Glomerular visceral epithelial cell (primary cell): ENCODE results near the gene PZP.
"Not testable (repeated sequence)": the region's sequence is repeated elsewhere in the genome, so short reads cannot be mapped to it uniquely, and the experiment has no call there.

Experiments
- DNase-seq: peaks from one replicate; pipeline ENCODE4 v3.0.0-alpha.2; 2016; ENCODE audit errors: extremely low spot score

Gene PZP

DNA sequence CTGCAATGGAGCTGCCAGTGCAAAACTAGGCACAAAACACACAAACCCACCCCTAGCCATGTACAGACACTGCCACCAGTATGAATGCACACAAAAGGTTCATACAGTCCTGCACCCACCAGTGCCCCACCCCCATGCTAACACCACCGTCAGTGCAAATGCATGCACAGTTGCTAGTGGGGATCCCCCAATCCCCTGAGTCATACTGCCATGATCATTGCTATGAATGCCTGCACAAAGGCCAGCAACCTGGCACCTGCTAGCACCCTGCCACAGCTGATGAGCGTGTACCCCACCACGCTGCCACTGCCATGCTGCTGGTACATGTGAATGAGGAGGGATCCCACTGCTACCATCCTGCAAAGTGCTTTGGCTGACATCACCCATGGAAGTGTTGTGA, 23.9 kb downstream of the PZP start:
- no peak for DNase-seq

DNA sequence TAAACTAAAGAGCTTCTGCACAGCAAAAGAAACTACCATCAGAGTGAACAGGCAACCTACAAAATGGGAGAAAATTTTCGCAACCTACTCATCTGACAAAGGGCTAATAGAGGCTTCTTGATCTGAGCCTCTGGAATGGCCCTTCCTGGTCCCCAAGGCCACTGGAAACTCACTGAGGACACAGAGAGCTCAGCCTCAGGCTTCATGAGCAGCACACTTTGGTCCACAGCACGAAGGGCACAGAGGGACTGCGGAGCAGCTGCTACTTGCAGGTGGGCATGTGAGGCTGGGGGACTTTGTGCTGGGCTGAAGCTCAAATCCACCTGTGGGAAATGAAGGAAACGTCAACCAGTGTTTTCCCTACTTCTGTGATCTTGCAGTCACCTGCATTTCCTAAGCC, 27.4 kb downstream of the PZP start:
- DNase-seq: no peak

DNA sequence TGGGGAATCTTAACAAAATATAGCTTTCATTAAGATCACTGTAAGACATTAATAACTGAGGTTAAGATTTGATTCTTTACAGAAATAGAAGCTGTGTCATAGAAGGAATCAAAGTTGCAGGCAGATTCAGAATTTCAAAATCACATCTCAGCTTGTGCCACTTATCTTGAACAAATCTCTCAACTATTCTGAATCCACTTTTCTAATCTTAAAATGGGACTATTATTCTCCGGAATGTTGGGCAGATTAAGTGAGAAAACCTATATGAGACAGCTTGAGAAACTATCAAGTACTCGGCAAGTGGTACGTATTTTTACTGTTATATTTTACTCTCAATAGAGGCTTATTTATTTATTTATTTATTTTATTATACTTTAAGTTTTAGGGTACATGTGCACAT, 28.4 kb downstream of the PZP start:
- DNase-seq: no peak

DNA sequence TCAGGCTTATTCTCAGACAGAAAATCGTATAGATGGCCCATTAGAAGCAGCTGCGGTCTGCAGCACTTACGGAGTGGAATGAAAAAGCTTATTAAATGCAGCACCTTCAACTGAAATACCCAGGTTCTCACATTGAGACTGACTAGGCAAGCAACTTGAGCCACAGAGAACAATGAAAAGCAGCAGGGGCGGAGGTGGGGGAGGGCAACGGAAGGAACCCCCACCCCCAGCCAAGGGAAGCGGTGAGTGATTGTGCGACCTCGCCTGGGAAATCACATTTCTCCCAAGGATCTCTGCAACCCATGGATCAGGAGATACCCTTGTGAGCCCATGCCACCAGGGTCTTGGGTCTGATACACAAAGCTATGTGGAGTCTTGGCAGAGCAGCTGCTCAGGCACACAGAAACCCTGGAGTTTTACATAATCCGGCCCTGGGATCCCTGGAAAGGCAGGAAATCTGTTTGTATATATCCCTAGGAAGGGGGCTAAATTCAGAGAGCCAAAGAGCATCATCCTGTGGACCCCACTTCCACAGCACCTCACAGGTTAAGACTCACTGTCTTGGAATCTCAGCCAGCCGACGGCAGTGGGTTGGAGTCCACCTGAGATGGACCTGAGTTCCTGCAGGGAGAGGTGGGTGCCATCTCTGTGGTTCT, 38.1 kb downstream of the PZP start:
- no peak for DNase-seq

DNA sequence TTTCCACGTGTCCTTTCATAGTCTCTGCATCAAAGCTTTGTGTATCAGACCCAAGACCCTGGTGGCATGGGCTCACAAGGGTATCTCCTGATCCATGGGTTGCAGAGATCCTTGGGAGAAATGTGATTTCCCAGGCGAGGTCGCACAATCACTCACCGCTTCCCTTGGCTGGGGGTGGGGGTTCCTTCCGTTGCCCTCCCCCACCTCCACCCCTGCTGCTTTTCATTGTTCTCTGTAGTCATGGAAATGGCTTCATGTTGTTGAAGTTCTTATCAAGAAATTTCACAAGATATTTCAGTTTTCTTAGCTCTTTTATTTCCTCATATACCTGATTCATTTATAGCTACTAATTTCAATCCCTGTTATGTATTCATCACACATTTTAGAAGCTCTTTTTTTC, 40.9 kb downstream of the PZP start:
- DNase-seq: not testable (repeated sequence)

DNA sequence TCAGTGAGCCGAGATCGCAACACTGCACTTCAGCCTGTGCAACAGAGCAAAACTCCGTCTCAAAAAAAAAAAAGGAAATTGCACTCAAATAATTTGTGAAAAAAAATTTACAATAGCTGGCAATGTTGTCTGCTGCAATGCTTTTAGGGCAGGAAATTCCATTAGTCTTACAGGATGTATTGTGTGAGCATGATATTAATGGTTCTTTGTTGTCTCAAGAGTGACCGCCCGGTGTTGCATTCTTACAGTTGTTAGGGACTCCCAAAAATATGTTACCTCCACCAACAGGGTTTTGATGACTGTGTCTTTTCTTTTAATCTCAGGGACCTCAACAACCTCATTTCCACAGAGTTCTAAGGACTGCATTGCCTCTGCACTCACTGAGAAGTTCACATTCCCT, 44.8 kb downstream of the PZP start:
- DNase-seq: no peak

DNA sequence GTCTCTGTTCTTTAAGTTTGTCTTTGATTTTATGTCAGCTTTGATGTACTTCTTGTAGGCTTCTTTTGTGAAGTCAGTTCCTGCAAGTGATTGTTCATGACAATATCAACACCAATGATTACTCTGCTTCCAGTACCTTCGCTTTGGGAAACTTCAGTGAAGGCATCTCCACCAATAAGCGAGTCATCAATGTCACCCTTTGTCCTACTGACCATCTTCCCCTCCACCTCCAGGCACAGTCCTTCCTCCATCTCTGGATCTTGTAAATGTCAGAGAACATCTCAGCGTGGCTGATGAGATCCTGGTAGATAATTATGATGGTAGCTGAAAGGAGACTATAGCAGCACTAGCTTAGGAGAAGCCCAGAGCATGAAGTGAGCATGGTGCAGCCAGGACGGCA, 52.1 kb downstream of the PZP start:
- DNase-seq: no peak

DNA sequence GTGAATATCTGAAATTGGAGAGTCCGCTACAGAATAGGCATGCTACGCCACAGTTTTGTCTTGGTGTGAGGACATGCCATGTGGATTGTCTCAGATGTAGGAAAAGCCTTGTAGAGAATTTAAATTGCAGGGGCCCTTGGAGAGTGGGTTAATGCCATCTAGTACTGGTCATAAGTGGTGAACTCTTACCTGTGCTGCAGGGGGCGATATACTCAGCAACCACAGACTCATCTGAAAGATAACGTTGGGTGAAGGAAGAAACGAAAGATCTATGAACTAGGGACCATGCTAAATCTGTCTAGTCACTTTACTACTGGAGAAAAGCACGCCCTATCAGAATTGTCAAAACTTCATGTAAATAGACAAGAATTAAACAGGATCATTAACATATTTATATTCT, 58.8 kb downstream of the PZP start:
- DNase-seq: no peak

DNA sequence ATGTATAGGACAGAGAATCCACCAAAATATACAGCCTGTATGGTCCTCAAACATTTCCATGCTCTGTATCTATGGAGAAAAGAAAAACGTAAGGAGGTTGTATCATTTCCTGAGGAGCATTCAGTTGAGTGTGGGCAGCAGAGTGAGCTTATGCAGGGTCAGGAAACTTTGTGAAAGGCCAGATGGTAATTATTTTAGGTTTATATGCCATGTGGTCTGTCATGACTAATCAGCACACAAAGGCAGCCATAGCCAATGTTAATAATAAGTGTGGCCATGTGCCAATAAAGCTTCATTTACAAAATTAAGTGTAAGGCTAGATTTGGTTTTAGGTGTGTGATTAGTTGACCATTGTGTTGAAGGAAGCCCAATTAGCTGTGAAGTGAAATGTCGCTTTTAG, 59.3 kb downstream of the PZP start:
- DNase-seq: no peak

DNA sequence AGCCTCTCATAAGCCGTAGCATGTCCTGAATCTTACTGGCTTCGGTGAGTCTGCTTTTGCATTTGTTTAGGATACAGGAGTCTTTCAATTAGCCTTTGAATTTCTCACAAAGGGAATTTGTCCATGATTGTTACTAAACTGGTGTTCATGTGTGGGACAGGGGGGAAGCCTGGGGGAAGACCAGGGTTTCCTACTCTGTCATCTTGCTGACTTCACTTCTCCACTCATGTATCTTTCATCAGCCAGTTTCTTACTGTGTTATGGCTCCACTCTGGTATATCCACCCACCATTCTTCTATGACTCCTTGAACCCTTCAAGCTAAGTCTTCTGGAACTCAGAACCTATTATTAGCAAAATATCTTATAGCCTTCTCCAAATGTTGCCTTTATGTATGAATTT, 60.7 kb downstream of the PZP start:
- no peak for DNase-seq

DNA sequence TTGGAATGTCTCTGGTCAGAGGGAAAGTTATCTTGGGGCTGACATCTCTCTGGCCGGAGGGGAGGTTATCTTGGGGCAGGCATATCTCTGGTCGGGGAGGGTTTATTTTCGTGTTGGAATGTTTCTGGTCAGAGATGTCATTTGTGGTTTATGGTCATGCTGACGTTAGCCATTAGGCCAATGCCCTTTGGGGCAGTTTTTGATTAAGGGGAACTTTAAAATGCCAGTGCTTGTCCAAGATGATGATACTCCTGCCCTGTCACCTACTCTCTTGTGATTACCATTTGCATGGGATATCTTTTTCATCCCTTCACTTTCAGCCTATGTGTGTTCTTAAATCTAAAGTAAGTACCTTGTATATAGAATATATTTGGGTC, 63.5 kb downstream of the PZP start:
- DNase-seq: no peak

DNA sequence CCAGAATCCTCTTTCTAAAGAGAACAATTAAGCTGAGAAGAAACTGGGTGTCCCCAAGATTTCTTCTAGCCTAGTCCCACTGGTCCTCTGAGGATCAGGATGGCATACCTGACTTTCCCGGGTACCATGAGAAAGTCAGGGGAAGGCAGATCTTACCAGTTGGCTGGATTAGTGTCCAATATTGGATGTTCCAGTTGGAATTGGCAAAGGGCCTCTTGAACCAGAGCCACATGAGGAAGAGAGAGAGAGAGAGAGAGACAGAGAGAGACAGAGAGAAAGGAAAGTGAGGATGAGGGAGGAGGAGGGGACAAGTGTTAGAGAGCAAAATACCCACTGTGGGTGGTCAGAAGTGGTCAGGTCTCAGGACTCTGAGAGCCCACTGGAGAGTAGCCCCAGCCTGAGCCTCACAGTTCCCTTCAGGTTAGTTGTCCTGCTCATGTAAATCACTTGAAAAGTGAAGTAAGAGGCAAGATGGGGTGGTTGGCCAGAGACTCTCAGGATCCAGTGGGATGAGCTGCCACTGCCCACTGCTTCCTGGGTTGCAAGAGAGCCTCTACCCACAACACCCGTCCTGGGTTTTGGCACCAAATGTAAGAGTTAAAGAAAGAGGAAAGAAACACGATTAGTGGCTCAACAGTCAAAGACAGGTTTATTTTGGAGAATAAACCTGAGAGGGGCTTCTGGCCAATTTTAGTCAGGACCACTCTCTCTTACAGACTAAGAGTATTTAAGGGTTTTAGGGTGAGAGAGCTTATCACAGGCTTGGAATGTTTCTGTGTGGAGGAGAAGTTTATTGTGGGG, 64.1 kb downstream of the PZP start:
- DNase-seq: no peak

DNA sequence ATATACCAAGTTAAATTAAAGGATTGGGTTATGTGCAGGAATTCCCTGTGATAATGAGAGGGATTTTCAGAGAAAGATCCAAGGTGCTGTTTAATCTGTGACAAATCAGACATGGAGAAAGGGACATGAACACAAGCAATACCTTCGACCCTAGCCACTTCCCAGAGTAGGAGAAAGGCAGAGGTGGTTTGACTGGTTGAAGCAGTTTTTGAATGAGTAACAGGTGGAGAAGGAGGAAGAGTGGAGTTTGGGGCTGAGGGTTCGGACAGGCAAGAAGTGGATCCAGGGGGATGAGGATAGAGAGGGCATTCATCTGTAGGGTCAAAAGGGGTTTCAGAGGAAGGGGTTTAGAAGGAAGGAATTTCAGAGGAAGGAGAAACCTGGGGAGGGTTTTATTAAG, 65.1 kb downstream of the PZP start:
- DNase-seq: no peak

DNA sequence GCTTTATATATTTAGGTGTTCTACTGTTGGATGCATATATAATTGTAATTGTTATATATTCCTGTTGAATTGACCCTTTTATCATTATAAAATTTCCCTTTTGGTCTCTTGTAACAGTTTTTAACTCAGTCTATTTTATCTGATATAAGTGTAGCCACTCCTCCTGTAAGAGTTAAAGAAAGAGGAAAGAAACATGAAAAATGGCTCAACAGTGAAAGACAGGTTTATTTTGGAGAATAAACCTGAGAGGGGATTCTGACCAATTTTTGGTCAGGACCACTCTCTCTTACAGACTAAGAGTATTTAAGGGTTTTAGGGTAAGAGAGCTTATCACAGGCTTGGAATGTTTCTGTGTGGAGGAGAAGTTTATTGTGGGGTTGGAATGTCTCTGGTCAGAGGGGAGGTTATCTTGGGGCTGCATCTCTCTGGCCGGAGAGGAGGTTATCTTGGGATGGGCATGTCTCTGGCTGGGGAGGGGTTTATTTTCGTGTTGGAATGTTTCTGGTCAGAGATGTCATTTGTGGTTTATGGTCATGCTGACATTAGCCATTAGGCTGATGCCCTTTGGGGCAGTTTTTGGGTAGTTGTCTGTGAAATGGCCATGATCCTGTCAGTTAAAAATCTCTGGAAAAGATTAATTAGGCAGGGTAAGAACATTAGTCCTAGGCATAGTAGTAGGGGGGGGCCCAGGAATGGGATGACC, 68.5 kb downstream of the PZP start:
- not testable (repeated sequence) for DNase-seq

DNA sequence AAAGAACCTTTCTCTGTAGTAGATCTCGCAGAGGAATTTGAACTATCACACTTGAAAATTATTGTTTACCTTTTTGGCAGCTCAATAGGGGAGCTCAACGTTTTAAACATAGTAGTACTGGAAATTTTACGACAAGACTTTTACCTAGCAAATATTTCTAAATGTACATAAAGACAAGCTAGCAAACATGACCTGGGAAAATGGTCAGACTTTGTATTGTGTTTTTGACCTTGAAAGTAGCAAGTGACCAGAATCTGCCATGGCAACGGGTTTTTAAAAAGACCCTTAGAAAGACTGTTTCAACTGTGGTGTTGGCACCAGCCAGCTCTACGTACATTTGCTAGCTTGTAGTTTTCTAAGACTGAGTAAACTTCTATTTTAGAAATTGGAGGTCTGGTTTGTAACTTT, 72.3 kb downstream of the PZP start:
- no peak for DNase-seq

DNA sequence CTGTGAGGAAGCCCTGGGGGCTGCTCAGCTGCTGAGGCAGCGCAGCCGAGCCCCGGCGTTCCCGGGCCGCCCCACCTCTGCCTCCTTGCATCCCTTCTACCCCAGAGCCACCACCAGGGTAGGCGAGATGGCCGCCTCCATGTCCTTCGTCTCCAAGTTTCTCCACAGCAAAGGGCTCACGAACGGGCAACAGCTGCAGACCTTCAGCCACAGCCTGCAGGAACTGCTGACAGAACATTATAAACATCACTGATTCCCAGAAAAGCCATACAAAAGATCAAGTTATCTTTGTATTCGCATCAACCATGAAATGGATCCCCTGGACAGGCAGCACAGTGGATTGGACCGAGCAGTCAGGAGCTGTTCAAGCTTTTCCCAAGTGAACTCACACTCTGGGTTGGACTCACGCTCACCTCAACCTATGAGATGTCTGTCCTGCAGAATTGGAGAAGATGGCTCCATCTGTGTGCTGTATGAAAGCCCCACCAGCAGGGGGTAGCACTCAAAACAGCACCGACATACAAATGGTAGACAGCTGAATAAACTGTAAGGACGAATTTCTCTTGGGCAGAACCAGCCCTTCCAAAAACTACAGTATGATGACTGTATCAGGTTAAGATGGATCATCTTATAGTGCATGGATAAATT, 73.1 kb downstream of the PZP start:
- no peak for DNase-seq

DNA sequence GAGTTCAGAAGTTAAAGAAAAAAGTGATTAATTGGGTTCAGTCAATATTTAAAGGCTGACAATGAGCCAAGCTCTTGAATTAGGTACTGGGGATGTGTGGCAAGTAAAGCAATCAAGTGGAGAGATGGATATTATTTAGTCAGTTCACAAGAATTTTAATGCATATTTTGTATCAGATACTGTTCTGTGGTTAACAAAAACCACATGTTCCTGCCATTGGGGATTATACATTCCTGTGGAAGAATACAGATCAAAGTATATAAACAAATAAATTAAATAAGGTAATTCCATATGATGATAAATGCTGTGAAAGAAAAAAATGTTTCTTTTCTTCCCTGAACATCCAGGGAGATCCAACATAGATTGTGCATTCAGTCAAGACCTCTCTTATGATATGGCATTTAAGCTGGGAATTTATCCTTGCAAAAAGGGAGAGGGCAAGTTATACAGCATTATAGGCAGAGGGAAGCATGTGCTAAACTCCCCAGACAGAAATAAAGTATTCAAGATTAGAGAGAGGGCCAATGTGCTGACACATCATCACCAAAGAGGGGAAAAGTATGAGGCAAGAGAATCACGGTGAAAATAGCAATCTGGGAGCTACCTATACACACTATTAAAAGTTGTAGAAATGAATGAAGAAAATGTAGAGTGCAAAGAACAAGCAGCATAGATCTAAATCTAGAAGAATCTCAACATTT, 74.8 kb downstream of the PZP start:
- DNase-seq: no peak

DNA sequence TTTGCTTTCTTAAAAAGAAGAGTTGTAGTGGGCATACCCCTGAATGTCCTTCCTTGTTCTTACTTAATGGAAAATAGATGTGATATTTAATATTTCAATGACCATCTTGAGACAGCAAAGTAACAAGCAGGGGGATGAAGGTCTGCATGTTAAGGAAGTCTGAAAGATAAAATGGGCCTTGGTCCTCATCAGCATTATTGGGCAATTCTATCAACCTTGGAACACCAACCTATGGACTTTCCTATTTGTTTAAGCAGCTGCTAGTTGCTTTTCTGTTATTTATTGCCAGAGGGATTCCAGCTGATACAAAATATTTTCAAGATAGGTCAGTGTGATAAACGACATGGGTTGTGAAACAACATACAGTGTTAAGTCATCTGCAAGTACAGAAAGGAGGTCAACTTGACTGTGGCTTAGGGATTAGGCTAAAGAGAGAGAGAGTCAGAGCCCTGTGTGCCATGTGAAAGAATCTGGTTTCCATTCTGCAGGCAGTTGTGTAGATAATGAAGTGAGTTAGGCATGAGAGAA, 76.1 kb downstream of the PZP start:
- no peak for DNase-seq

DNA sequence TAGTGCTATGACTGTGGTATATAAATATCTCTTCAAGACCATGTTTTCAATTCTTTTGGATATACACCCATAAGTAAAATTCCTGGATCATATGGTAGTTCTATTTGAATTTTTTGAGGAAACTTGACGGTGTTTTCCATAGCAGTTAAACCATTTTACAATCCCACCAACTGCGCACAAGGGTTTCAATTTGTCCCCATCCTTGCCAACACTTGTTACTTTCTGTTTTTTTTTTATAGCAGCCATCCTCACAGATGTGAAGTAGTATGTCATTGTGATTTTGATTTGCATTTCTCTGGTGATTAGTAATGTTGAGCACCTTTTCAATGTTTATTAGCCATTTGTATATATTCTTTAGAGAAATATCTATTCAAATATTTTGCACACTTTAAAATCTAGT, 78.0 kb downstream of the PZP start:
- no peak for DNase-seq

DNA sequence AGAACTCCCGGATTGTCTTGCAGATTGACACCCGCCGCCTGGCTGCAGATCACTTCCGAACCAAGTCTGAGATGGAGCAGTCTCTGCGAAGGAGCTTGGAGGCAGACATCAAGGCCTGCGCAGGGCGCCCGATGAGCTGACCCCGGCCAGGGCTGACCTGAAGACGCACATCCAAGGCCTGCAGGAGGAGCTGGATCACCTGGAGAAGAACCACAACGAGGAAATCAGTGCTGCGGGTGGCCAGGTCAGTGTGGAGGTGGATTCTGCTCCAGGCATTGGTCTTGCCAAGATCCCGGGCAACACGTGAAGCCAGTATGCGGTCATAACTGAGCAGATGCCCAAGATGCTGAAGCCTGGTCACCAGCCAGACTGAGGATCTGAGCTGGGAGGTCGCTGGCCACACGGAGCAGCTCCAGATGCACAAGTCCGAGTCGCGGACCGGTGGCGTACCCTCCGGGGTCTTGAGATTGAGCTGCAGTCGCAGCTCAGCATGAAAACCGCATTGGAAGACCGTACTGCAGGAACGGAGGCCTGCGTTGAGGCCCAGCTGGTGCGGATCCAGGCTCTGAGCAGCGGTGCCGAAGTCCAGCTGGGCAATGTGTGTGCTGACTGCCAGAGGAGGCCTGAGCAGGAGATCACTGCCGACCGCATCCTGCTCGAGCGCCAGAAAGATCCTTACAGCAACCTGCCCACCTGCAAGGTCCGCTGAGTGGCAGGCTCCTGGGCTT, 80.1 kb downstream of the PZP start:
- DNase-seq: no peak

DNA sequence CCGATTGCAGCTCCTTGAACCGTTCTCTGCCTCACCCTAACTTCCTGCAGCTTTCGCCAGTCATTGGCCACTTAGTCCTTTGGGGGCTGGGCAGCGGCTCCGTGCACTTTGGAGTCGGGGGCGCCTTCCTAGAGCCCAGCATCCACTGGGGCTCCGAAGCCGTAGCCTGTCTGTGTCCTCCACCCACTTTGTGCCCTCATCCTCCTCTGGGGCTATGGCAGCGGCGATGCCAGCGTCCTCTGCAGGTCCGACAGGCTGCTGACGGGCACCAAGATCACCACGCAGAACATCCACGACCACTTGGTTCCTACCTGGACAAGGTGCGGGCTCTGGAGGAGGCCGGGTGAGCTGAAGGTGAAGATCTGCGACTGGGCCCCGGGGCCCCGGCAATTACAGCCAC, 80.7 kb downstream of the PZP start:
- no peak for DNase-seq
